Body of pancreas (tissue), 4 donors: ENCODE measurements around the gene VTI1A.

Source experiments
- POLR2A ChIP-seq, 3 donors: fragments of 450-650 bp; IDR thresholded peaks; one replicate each; pipeline ENCODE4 v1.6.1; 2016; ENCODE audit warnings: antibody characterized with exemption in 3 of 3, mild to moderate bottlenecking in 2 of 3
- TF ChIP-seq, protein P1 (sequence below), 7 experiments: fragments of 450-650 bp in 4 of 7; fragments of 200-600 bp in 3 of 7; sonication (generic) in 3 of 7; IDR thresholded peaks; one replicate each; pipeline ENCODE4 v1.5.1; 2016 to 2019; ENCODE audit warnings: antibody characterized with exemption in 7 of 7

- TF ChIP-seq, protein P1, sequence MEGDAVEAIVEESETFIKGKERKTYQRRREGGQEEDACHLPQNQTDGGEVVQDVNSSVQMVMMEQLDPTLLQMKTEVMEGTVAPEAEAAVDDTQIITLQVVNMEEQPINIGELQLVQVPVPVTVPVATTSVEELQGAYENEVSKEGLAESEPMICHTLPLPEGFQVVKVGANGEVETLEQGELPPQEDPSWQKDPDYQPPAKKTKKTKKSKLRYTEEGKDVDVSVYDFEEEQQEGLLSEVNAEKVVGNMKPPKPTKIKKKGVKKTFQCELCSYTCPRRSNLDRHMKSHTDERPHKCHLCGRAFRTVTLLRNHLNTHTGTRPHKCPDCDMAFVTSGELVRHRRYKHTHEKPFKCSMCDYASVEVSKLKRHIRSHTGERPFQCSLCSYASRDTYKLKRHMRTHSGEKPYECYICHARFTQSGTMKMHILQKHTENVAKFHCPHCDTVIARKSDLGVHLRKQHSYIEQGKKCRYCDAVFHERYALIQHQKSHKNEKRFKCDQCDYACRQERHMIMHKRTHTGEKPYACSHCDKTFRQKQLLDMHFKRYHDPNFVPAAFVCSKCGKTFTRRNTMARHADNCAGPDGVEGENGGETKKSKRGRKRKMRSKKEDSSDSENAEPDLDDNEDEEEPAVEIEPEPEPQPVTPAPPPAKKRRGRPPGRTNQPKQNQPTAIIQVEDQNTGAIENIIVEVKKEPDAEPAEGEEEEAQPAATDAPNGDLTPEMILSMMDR (IDR thresholded peaks at IDR 0.05), result no peak
- no peak for TF ChIP-seq POLR2A (IDR thresholded peaks at IDR 0.05)
Measured at GRCh38 chr10:112404617-112405016, 42.4 kb upstream of the VTI1A start.
